ENCODE results near the gene PDLIM1. TPM values are rescaled to one million over a fixed set of nuclear protein-coding genes. Genes with fewer than 3 reads are reported as not detected.
A peak's percentile ranks its signal among the peaks of the same experiment; 100 is the strongest.

The PDLIM1 gene
- total RNA-seq, 1 donor from 2014 or later = 67.1 TPM

DNA sequence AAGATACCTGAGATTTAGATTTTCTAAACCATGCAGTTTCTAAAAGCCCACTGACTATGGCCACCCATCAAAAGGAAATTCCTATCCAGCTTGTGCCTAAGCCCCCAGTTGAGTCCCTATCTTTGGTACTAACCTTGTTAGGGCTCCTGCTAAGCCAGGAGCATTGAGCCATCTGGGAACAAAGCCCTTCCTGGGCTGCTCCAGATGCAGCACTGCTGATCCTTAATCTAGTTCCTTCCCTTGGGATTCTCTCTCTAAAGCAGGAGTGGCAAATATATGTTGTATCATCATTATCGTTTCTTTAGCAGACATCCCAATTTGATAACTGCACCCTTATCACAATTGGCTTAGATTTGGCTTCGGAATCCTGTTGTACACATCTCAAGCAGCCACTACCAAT is 24.7 kb upstream of the PDLIM1 start:
- ATAC-seq (peak; percentile 5), DNase-seq (ENCODE audit: low spot score) (no peak)

- DNase-seq (ENCODE audit: low spot score) (no peak), ATAC-seq (peak; percentile 79)
Observed at GRCh38 chr10:95314192-95314918, 23.6 kb upstream of the PDLIM1 start.

DNA sequence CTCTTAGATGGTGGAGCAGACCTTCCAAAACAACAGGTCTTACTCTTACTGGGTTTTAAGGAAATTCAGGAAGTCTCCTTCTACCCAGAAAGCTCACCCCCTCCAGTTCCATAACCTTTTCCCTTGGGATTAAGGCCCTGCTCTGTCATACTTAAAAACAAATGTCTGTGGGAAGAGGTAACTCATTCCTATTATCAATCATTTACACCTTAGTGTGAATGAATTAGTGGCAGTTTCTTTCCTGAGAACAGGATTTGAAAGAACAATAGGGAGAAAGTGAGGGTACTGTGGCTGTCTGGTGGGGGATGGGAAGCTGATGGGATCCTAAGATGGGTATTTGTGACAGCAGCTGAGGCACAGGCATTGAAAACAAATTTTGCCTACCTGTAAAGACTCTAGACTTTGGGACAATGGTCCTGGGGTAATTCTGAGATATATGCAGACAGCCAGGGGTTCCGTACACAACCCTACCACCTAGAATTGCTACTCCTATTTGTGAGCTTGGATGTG is 22.2 kb upstream of the PDLIM1 start:
- no peak for ATAC-seq
- no peak for DNase-seq (ENCODE audit: low spot score)

DNA sequence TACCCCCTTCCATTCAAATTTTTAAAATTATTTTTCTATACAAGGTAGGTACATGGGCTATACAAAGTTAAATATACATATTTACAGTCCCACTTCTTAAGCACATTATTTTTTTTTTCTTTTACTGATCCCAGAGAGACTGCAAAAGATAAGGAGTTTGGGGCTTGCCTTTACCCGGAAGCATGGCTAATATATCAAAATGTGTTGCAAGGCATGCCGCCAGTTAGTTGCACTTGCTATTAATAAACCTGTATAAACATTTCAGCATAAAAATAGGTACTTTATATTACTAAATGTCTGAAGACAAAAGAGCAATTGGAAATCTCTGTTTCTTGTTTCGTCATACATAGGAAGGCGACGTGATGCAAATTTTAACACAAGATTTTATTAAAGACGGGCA is 21.5 kb upstream of the PDLIM1 start:
- DNase-seq (ENCODE audit: low spot score) = no peak

GRCh38 chr10:95309958-95310357 is 19.2 kb upstream of the PDLIM1 start:
- ATAC-seq = no peak
- no peak for DNase-seq (ENCODE audit: low spot score)

More for the DNA sequence above, 21.5 kb upstream of the PDLIM1 start:
- no peak for ATAC-seq

- no peak for DNase-seq (ENCODE audit: low spot score)
- ATAC-seq = peak; percentile 45
Observed at GRCh38 chr10:95308389-95309302, 17.8 kb upstream of the PDLIM1 start.

DNA sequence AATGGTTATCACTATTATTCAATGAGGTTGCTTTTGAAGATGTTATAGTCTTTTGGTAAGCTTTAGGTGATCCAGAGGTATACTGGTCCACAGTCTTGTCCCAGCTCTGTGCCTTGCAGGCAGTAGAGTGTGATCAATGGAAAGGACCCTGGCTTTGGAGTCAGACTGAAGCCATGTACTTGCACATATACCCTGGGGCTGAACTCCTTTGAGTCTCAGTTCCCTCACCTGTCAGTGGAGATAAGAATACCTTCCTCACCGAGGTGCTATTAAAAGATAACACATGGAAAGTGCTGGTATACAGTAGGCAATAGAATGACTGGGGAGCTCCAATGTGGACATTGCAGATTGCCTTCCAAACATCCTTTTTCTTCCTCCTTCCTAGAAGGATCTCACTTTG is 16.0 kb upstream of the PDLIM1 start:
- DNase-seq (ENCODE audit: low spot score) = no peak
- no peak for ATAC-seq

DNA sequence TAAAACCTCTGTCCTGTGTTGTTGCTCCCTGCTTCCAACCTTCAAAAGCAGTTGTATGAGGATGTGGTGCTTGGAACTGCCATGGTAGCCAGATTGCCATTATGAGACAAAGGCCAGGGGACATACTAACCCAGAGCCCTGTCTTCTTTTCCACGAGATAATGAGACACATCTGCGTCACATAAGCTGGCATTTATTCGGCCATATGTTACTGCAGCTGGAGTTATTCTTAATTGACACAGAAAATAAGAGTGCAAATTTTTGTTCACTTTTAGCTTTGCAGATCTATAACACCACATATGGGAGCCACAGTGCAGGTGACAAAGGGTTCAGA is 15.5 kb upstream of the PDLIM1 start:
- no peak for ATAC-seq

GRCh38 chr10:95305606-95306317 is 15.0 kb upstream of the PDLIM1 start:
- no peak for DNase-seq (ENCODE audit: low spot score)
- no peak for ATAC-seq

More for the DNA sequence above, 15.5 kb upstream of the PDLIM1 start:
- no peak for DNase-seq (ENCODE audit: low spot score)

DNA sequence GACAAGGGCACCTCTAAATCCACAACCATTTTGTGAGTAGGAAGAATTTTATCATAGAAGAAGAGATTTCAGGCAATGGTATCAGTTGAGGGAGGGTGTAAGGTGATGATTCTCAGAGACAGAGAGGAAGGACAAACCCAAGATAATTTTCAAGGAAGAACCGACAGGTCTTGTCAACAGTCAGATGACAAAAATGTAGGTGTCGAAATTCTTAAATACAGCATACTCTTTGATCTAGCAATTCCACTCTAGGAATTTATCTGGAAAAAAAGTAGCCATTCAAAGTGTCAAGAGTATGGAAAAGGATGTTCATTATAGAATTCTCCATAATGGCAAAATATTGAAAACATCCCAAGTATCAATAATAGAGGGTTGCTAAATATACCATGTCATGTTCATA is 14.2 kb upstream of the PDLIM1 start:
- no peak for DNase-seq (ENCODE audit: low spot score)
- ATAC-seq = no peak

DNA sequence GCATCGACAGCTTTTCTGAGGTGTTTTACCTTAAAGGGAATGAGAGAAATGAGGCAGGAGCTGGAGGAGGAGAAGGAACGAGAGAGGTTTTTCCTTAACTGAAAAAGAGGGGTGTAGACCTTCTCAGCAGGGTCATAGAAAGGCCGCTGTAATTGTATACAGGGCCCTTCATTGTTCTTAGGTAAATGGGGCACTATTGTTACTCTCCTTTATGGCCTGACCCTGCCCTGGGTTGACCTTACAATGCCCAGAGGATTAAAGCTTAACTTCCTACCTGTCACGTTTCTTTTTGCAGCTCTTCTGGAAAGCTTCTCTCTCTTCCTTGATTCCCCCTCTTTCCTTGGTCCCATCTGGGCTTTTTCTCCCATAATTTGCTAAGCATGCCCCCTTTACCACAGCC is 13.7 kb upstream of the PDLIM1 start:
- DNase-seq (ENCODE audit: low spot score) (no peak), ATAC-seq (no peak)

DNA sequence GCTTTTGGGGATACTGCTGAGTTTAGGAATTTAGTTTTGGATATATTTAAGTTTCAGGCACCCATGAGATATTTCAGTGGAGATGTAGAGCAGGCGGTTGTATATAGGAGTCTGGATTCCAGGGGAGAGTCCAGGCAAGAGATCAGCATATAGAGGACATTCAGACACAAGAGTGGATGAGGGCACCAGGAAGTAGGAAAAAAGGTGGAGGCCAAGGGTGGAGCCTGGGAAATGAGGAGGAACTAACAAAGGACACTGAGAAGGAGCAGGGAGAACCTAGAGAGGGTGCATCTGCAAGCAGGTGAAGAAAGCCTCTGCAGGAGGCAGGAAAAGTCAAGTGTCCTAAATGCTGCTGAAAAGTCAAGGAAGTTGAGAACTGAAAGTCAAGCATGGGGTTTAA is 13.1 kb upstream of the PDLIM1 start:
- no peak for ATAC-seq
- DNase-seq (ENCODE audit: low spot score) = no peak

DNA sequence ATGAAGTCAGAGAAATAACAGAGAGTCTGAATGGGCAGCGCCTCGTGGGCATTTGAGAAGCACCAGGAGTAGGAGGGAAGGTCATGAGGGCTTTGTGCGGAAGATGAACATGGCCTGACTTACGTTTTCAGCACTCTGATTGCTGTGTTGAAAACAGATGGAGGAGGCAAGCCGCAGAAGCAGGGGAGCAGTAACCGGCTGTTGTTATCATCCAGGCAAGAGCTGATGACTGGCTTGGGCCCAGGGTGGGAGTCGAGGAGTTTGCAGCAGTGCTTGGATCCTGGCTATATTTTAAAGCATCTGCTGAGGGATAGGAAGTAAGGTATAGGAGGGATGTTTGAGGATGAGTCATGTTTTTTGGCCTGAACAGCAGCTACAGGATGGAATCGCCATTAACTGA is 12.7 kb upstream of the PDLIM1 start:
- no peak for ATAC-seq
- no peak for DNase-seq (ENCODE audit: low spot score)

DNA sequence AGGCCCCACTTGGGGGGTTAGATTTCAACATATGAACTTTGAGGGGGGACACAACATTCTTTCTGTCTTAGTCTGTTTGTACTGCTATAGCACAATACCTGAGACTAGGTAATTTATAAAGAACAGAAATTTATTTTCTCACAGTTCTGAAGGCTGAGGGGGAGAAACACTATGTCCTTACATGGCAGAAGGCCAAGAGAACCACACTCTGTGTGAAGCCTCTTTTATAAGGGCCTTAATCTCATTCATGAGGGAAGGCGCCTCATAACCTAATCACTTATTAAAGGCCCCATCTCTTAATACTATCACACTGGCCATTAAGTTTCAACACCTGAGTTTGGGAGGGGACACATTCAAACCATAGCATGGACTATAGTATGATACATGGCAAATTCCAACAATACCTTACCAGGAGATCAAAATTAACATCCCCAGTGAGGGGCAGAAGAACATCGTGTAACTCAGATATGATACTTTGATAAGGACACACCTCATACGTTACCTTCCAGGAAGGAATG is 9.3 kb upstream of the PDLIM1 start:
- DNase-seq (ENCODE audit: low spot score) (no peak), ATAC-seq (no peak)

DNA sequence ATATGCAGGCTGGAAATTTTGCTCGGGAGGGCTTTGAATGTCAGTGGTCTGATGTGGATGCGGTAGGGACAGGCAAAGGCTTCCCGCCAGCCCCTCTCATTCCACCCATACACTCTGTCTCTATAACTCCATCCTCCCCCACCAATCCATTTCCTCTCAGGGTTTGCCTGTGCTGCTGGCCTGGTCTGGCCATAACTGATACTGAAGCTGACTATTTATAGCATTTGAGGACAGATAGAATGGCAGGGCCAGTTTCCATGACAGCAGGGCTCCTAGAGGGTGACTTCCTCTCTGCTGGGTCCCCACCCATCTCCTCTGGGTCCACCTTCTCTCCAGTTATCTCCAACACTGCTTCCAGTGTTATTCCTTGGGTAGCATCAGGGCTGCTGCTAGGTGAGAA is 6.6 kb upstream of the PDLIM1 start:
- ATAC-seq = peak; percentile 28
- no peak for DNase-seq (ENCODE audit: low spot score)

GRCh38 chr10:95296764-95297163 is 6.0 kb upstream of the PDLIM1 start:
- no peak for ATAC-seq
- no peak for DNase-seq (ENCODE audit: low spot score)

- DNase-seq (ENCODE audit: low spot score) = peak; percentile 62
- ATAC-seq = peak; percentile 57
Observed at GRCh38 chr10:95295031-95295755, 4.4 kb upstream of the PDLIM1 start.

GRCh38 chr10:95293631-95294030 is 2.8 kb upstream of the PDLIM1 start:
- no peak for DNase-seq (ENCODE audit: low spot score)
- ATAC-seq = no peak

- DNase-seq (ENCODE audit: low spot score) (no peak), ATAC-seq (no peak)
Observed at GRCh38 chr10:95291365-95292039, 699 bp upstream of the PDLIM1 start.

GRCh38 chr10:95289921-95290421 is 832 bp downstream of the PDLIM1 start:
- no peak for DNase-seq (ENCODE audit: low spot score)
- ATAC-seq = peak; percentile 14
